HepG2 (cell line): ENCODE data around the gene EIF3L. TPM values are rescaled to one million over a fixed set of nuclear protein-coding genes. Genes with fewer than 3 reads are reported as not detected.

ENCODE experiments used
- CEBPB ChIP-seq: IDR thresholded peaks from 2 replicates; pipeline ENCODE4 v1.6.1; 2011; ENCODE audit warnings: low read depth, low read length, improper control_type of control experiment, borderline replicate concordance
- CTCF ChIP-seq: sonication (generic); formaldehyde crosslinking; IDR thresholded peaks from 2 replicates; pipeline ENCODE4 v1.5.0; 2020; ENCODE audit warnings: mild to moderate bottlenecking, missing genetic modification reagents, moderate library complexity
- GABPA ChIP-seq, 2 experiments: IDR thresholded peaks; 2 replicates each; pipeline ENCODE4 v1.6.1; 2011 to 2016; ENCODE audit warnings: low read depth in 2 of 2, low read length in 1 of 2, missing biosample characterization in 1 of 2, missing genetic modification characterization in 1 of 2
- GABPB1 ChIP-seq: IDR thresholded peaks from 2 replicates; pipeline ENCODE4 v1.6.1; 2016; ENCODE audit warnings: mild to moderate bottlenecking, missing genetic modification reagents, moderate library complexity, missing compliant biosample characterization
- SKI ChIP-seq: fragments of 450-650 bp; IDR thresholded peaks from one replicate; pipeline ENCODE4 v1.6.1; 2018; ENCODE audit warnings: mild to moderate bottlenecking; ENCODE audit not compliant: partially characterized antibody
- SUZ12 ChIP-seq: fragments of 150-350 bp; IDR thresholded peaks from 2 replicates; pipeline ENCODE4 v1.6.1; 2014; ENCODE audit warnings: low read depth, low read length
- ZC3H4 ChIP-seq: sonication (generic); formaldehyde crosslinking; IDR thresholded peaks from 2 replicates; pipeline ENCODE4 v1.4.0; 2020; ENCODE audit warnings: missing genetic modification reagents, borderline replicate concordance
- ZNF143 ChIP-seq: sonication (generic); formaldehyde crosslinking; IDR thresholded peaks from 2 replicates; pipeline ENCODE4 v1.4.0; 2020; ENCODE audit warnings: missing genetic modification reagents
- ZNF687 ChIP-seq: sonication (generic); formaldehyde crosslinking; IDR thresholded peaks from 2 replicates; pipeline ENCODE4 v1.5.1; 2020; ENCODE audit warnings: mild to moderate bottlenecking, missing genetic modification reagents, moderate library complexity
- ZNF710 ChIP-seq: sonication (generic); formaldehyde crosslinking; IDR thresholded peaks from 2 replicates; pipeline ENCODE4 v1.5.0; 2020; ENCODE audit warnings: mild to moderate bottlenecking, missing genetic modification reagents, borderline replicate concordance
- ZNF75D ChIP-seq: sonication (generic); formaldehyde crosslinking; IDR thresholded peaks from 2 replicates; pipeline ENCODE4 v1.8.1; 2023; ENCODE audit warnings: missing genetic modification reagents, mild to moderate bottlenecking, borderline replicate concordance
- ZNF781 ChIP-seq: sonication (generic); formaldehyde crosslinking; IDR thresholded peaks from 2 replicates; pipeline ENCODE4 v1.5.1; 2020; ENCODE audit warnings: borderline replicate concordance, mild to moderate bottlenecking, missing genetic modification reagents; ENCODE audit errors: not compliant biosample characterization
- polyA plus RNA-seq, 8 experiments: library from polyadenylated mRNA; depleted of rRNA in 3 of 8; stranded (reverse) in 7 of 8; unstranded in 1 of 8; fragments of >200 nt; fragmentation: Illumina TruSeq in 4 of 8; extraction: Trizol in 4 of 8; gene quantifications; 2 replicates each; pipeline versions ENCODE4 v1.2.1 to v1.2.3, GENCODE V29; 2011 to 2016; ENCODE audit warnings: low read depth in 4 of 8, missing spikeins in 1 of 8, mixed read lengths in 1 of 8; ENCODE audit not compliant: insufficient read depth in 1 of 8
- total RNA-seq, 5 experiments: library from RNA; depleted of rRNA; stranded (reverse); fragments of >200 nt; fragmentation: Illumina TruSeq; extraction: Trizol; gene quantifications; 2 replicates each; pipeline ENCODE4 v1.2.3, GENCODE V29; 2016; ENCODE audit warnings: low read depth in 1 of 5

The EIF3L gene
- total and polyA plus RNA-seq, 2 of the 13 experiments (the other 11 are each of a cell fraction or from before 2014, with no cell fraction given), result 514 to 793 TPM

GRCh38 chr22:37918580-37919270, 69.5 kb downstream of the EIF3L start (continued):
- TF ChIP-seq ZNF710 (CRISPR knock-in tag) (no peak), CTCF (0 out of 2 replicates have a peak, but pooled peaks have one; percentile 4), ZNF781 (CRISPR knock-in tag) (no peak), ZC3H4 (CRISPR knock-in tag) (no peak), SUZ12 (no peak), CEBPB (no peak), ZNF143 (no peak), GABPA (IDR thresholded peaks at IDR 0.05; ENCODE audit: low read depth, low read length) (no peak), GABPA (CRISPR knock-in tag; IDR thresholded peaks at IDR 0.05; ENCODE audit: low read depth) (peak; percentile 61), GABPB1 (no peak; the same call in 1 of the 2 replicates), SKI (no peak), ZNF687 (CRISPR knock-in tag) (peak; percentile 45), ZNF75D (no peak)
